ENCODE data around the gene OR2AE1.
"Not testable (repeated sequence)": the region's sequence is repeated elsewhere in the genome, so short reads cannot be mapped to it uniquely, and the experiment has no call there.

OR2AE1 gene, protein sequence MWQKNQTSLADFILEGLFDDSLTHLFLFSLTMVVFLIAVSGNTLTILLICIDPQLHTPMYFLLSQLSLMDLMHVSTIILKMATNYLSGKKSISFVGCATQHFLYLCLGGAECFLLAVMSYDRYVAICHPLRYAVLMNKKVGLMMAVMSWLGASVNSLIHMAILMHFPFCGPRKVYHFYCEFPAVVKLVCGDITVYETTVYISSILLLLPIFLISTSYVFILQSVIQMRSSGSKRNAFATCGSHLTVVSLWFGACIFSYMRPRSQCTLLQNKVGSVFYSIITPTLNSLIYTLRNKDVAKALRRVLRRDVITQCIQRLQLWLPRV

DNA sequence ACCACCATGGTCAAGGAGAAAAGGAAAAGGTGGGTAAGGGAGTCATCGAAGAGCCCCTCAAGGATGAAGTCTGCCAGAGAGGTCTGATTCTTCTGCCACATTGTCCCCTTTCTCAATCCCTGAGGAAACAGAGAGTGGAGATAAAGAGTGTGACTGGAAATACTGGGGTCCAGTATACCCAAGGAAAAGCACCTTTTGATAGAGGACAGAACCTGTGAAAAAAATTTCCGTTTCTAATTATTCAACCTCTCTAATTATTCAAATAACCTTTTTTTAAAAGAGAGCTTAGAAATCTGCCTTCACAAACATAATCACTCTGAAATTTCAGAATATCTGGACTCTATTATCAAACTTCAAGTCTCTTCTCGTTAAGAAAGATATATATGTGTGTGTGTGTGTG, at the start of gene OR2AE1:
TSS of gene OR2AE1 (minus strand) at position 101 of the 400 bp plus-strand sequence. CDS start at position 101, 0 bp downstream.
- DNase-seq (ENCODE audit: low read depth in 1 of 2, low spot score in 1 of 2) = no peak

DNA sequence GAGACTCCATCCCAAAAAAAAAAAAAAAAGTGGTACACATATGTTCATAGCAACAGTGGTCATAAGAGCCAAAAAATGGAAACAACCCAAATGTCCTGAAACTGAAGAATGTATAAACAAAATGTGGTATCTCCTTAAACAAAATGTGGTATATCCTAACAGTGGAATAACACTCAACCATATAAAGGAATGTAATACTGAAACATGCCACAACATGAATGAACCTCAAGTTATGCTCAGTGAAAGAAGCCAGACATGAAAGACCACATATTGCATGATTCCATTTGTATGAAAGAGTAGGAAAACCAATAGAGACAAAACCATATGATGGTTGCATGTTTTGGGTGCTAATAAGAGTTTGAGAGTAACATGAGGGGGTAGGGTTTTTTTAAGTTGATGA, 49.5 kb upstream of the OR2AE1 start:
- DNase-seq (ENCODE audit: low read depth in 1 of 2, low spot score in 1 of 2) = no peak

DNA sequence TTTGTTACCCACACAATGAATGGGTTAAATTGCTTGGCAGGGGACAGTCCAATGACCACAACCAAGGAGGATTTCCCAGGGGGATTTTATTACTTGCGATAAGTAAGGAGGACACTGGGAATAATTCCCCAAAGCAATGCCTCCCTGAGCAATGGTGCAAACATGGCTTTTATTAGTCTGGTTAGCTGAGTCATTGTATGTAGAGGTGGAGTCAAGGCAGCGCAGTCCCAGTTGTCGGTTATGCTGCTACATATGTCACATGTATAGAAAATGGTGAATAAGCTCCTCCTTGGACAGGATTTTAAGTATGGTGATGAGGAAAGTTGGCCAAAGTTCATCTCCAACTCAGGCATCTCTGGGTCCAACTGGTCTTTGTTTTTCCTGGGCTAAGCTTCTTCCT, 46.4 kb upstream of the OR2AE1 start:
- DNase-seq (ENCODE audit: low read depth in 1 of 2, low spot score in 1 of 2) = no peak

DNA sequence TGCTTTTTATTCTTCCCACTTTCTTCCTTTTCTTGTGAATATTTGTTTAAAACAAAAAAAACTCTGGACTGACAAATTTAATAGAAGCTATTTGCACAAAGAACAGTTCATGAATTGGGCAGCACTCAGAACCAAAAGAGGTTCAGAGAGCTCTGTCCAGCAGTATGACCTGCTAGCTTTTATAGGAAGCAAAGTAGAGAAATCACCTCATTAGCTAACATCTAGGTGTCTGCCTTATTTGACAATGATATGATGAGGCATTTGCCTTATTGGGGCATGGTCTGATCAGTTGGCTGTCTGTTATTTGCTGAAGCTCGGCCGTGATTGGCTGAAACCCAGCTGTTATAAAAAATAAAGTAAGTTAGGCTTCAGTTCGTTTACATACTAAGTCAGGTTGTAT, 43.3 kb upstream of the OR2AE1 start:
- DNase-seq (ENCODE audit: low read depth in 1 of 2, low spot score in 1 of 2) = no peak

DNA sequence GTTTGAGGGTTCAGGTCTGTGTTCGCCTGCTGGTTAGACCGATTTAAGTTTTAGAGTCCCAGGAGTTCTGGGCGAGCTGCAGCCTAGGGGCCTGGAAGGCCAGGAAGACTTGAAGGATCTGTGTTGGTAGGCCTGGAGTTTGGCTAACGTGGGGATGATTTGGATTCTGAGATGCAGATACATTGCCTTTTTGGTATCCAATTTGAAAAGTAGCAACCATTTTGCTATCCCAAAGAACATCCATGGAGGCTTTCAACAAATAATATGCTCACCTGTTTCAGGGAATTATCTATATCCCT, 42.9 kb upstream of the OR2AE1 start:
- DNase-seq (ENCODE audit: low read depth in 1 of 2, low spot score in 1 of 2) = no peak

DNA sequence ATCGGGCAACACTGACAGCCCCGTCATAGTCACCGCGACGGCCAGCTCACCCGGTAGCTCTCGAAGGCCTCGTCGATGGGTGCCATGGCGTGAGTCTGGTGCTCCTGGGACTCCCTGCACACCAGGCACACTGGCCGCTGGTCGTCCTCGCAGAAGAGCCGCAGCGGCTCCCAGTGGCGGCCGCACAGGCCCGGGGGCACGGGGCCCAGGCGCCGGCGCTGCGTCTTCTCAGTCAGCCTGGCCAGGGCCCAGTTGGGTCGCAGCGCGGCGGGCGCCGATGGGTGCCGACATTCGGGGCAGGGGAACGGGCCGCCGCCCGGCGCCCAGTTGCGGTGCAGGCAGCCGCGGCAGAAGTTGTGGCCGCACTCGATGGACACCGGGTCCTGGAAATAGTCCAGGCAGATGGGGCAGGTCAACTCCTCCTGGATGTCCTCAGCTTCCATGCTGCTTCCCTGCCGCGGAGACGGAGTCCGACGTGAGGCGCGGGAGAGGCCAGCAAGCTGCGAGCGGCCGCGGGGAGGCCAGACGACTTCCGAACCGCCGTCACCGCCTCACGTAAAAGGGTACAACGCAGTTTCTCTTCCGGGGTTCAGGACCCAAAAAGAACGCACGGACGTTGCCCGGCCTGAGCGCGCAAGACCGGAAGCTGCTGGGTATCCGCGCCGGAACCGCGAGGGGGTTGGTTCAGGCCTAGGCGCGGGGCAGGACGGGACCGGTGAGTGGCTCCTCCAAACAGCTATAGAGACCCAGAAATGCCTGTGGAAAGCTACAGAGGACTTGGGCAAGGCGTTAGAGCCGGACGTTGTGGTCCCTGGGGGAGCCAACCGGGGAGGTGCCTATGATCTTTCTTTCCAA, 42.4 kb upstream of the OR2AE1 start, which contains the start of gene TRIM4:
TSS of gene TRIM4 (minus strand) at position 572 of the 855 bp plus-strand sequence. CDS start at position 443, 129 bp downstream.
- DNase-seq (ENCODE audit: low read depth in 1 of 2, low spot score in 1 of 2) = peak; percentile 81 to 86

DNA sequence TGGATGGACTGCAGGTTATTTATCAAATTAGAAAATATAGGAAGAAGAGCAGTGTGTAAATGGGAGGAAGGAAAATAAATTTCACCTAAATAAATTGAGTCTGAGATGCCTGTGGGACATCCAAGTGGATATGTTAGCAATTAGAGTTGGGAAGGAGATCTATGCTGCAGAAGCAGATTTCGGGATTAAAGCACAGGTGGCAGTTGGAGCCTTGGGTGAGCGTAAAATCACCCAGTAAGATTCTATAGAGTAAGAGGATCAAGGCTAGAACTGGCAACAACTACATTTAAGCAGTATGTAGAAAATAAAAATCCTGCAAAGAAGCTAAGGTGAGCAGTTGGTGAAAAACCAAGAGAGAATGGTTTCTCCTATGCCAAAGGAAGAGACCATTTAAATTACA, 34.1 kb upstream of the OR2AE1 start:
- no peak for DNase-seq (ENCODE audit: low read depth in 1 of 2, low spot score in 1 of 2)

DNA sequence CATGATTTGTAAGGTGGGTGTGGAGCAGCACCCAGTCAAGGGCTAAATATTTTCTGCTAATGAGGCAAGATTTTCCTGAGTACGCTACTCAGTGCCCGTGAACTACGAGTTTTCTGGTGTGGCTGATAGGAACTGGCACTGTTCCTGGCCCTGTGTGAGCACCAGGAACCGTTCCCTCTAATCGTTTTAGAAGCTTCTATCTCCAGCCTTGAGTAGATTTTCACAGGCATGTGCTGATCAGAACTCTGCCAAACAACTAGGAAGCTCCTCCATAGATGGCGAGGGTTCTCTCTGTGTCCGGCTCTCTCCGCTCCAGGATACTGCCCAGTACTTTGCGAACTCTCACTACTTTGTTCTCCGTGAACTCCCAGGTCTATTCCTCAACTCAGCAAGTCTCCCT, 24.7 kb upstream of the OR2AE1 start:
- no peak for DNase-seq (ENCODE audit: low read depth in 1 of 2, low spot score in 1 of 2)

DNA sequence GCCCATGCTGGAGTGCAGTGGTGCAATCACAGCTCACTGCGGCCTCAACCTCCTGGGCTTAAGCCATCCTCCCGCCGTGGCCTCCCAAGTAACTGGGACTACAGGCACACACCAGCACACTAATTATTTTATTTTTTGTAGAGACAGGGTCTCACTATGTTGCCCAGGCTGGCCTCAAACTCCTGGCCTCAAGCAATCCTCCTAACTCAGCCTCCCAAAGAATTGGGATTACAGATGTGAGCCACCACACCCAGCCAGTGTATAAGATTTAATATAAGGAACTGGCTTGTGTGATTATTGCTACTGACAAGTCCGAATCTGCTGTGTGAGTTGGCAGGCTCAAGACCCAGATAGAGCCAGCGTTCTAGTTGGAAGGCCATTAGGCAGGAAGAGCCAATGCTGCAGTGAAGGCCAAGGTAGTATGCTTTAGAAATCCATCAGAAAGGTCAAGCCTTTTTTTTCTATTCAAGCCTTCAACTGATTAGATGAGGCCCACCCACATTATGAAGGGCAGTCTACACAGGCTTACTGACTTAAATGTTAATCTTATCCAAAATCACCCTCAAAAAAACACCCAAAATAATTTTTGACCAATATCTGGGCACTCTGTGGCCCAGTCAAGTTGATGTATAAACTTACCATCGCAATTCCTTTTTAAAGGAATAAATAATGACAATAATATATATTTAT, 23.1 kb upstream of the OR2AE1 start:
- DNase-seq (ENCODE audit: low read depth in 1 of 2, low spot score in 1 of 2) = no peak

DNA sequence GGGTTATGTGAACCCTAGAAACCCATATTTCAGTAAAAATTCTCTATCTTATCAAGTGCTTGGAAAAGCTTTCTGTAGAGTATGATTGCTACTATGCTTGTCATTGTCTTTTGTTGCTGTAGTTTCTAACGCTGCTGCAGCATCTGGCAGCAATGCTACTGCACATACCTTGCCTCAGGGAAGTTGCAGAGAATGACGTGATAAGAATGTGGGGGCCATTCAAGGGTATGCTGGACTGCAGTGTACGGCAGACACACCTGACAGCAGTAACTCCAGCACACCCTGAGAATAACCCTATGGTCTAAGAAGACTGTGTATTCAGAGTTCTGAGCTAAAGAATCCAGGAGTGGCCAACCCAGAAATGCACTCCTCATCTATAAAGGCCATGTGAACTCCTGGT, 22.0 kb upstream of the OR2AE1 start:
- no peak for DNase-seq (ENCODE audit: low read depth in 1 of 2, low spot score in 1 of 2)

DNA sequence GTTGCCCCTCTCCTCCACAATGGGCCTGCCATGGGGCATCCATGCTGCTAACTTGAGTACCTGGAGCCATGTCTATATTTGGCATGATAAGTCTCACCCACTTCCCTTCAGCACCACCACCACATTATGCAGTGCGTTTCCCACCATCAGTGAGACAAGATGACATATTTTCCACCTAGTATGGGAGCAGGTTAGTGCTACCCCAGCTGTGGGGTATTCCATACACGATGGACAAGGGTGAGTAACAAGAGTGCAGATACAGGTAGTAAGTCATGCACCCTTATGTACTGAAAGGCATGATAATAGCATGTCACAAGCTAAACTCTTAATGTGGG, 21.2 kb upstream of the OR2AE1 start:
- no peak for DNase-seq (ENCODE audit: low read depth in 1 of 2, low spot score in 1 of 2)

DNA sequence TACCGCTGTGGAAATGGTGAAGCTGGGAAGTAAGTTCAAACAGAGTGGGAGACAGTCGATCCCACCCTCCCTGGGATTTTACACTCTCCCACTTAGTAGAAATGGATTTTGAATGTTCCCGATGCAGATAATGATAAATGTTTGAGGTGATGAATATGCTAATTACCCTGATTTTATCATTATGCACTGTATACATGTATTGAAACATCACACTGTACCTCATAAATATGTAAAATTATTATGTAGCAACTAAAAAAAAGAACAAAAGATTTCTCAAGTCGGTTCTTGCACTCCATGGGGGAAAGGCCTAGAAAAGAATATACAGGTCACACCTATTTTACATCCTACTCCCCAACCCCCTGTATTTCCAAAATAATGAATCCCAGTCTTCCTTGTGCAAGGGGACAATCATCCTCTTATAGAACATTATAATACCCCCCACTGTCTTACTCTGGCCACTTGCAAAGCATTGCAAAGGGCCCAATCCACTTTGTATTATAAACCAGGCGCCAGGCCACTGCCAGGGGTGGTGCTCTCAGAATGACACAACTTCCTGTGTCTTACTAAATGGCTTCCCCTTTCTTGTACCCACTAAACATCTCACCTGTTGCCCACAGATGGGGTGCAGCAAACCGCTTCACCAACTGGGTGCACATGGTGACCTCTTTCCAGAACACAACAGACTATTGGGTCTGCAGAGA, 20.6 kb upstream of the OR2AE1 start:
- no peak for DNase-seq (ENCODE audit: low read depth in 1 of 2, low spot score in 1 of 2)

DNA sequence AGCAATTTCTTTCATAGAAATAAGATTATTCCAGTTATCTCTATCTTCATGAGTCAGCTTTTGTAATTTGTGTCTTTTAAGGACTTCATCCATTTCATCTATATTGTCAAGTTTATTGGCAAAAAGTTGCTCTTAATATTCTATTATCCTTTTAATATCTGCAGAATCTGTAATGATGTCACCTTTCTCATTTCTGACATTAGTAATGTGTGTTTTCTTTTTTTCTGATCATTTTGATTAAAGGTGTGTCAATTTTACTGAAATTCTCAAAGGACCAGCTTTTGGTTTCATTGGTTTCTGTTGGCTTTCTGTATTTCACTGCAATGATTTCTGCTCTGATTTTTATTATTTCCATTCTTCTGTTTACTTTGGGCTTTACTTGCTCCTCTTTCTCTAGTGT, 17.9 kb upstream of the OR2AE1 start:
- DNase-seq (ENCODE audit: low read depth in 1 of 2, low spot score in 1 of 2) = no peak

DNA sequence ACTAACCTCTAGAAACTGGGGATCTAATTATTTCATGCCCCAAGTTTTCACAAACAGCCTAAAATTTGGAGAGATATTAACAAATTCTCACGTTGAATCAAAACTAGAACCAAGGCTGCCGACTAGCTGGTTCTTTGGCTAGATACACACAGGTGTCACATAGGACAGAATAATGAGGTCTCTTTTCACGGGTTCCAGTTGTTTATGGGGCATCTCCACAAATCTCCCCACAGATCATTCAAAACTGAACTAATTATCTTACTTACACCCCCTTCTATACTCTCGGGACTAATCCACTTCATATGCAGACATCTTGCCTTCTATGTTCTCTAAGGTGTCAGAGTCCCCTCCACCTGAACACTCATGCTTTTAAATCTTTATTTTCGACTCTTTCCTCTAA, 16.4 kb upstream of the OR2AE1 start:
- DNase-seq (ENCODE audit: low read depth in 1 of 2, low spot score in 1 of 2) = no peak

DNA sequence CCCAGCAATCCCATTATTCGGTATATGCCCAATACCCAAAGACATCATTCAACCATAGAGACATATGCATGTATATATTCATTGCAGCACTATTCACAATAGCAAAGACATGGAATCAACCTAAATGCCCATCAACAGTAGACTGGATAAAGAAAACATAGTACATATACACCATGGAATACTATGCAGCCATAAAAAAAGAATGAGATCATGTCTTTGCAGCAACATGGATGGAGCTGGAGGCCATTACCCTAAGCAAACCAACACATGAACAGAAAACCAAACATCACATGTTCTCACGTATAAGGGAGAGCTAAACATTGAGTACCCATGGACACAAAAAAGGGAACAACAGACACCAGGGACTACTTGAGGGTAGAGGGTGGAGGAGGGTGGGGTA, 13.5 kb upstream of the OR2AE1 start:
- DNase-seq (ENCODE audit: low read depth in 1 of 2, low spot score in 1 of 2) = not testable (repeated sequence)

DNA sequence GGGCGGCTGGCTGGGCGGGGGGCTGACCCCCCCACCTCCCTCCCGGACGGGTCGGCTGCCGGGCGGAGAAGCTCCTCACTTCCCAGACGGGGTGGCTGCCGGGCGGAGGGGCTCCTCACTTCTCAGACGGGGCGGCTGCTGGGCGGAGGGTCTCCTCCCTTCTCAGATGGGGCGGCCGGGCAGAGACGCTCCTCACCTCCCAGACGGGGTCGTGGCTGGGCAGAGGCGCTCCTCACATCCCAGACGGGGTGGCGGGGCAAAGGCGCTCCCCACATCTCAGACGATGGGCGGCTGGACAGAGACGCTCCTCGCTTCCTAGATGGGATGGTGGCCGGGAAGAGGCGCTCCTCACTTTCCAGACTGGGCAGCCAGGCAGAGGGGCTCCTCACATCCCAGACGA, 11.5 kb upstream of the OR2AE1 start:
- not testable (repeated sequence) for DNase-seq (ENCODE audit: low read depth in 1 of 2, low spot score in 1 of 2)

DNA sequence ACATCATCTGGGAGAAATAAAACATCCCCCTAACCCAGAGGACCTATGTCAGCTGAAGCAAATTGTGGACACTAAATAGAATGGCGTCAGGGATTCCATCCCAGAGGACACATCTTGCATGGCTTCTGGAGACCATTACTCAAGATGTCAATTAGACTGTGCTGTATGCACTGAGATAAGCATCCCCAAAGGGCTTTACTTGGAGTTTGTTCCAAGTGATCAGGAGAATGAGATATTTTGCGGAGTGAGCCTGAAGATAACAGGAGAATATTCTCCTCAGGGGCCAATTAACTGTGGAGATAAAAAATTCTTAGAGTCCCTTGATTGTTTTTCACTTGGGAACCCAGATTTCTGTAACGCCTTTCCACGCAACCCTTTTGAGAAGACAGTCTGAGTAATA, 4.5 kb upstream of the OR2AE1 start:
- no peak for DNase-seq (ENCODE audit: low read depth in 1 of 2, low spot score in 1 of 2)

DNA sequence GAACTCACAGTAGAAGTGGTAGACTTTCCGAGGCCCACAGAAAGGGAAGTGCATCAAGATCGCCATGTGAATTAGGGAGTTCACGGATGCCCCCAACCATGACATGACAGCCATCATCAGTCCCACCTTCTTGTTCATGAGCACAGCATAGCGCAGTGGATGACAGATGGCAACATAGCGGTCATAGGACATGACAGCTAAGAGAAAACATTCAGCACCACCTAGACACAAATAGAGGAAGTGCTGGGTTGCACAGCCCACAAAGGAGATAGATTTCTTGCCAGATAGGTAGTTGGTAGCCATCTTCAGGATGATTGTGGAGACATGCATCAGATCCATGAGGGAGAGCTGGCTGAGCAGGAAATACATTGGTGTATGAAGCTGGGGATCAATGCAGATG, 342 bp downstream of the OR2AE1 start:
- DNase-seq (ENCODE audit: low read depth in 1 of 2, low spot score in 1 of 2) = no peak

DNA sequence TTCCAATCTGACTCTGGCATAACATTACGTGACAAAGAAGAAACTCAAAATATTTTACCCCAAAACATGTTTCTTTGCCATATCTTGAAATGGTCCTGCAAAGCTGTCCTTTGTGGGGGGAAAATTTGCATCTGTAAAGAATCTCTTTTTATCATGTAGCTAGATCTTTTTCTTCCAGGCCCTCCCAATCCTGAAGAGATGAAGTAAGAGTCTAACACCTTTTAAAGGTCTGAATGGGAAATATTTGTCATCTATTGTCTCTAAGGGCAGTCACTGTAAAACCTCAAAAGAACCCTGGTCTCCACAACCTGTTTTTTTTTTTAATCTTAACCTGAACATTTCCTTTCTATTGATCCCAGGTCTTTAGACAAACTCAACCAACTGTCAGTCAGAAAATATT, 8.6 kb downstream of the OR2AE1 start:
- DNase-seq (ENCODE audit: low read depth in 1 of 2, low spot score in 1 of 2) = no peak

DNA sequence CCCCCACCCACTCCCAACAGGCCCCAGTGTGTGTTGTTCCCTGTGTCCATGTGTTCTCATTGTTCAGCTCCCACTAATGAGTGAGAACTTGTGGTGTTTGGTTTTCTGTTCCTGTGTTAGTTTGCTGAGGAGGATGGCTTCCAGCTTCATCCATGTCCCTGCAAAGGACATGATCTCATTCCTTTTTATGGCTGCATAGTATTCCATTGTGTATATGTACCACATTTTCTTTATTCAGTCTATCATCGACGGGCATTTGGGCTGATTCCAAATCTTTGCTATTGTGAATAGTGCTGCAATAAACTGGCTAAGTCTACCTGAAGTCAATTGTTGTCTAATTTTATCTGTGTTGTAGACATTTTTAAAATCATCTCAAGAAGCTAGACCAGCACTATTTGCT, 9.4 kb downstream of the OR2AE1 start:
- not testable (repeated sequence) for DNase-seq (ENCODE audit: low read depth in 1 of 2, low spot score in 1 of 2)

DNA sequence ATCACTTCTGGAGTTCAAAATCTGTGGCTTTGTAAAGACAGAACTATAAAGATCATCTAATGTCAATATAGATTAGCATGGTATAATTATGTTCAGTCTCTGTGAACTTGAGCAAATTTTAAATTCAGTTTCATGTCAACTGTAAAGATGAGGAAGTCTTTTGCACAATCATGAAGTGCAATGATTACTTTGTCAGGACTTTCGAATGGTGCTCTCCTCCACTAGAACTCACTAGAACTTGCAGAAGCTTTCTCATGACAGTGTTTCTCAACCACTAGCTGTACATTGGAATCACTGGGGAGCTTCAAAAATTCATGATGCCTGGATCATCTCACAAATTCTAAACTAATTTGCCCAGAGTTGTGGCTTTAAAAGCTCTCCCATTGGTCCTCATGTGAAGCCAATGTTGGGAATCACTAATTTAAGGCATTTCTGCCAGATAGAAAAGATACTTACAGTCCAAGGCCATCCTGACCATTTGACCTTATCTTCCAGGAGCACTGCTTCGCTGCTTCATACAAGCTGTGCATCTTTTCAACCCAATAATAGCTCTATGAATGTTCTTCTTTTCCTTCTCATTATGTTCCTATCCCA, 12.9 kb downstream of the OR2AE1 start:
- DNase-seq (ENCODE audit: low read depth in 1 of 2, low spot score in 1 of 2) = no peak
